Measurements from ENCODE around the gene PNMT.

The PNMT gene

GRCh38 chr17:39663688-39664580 is 4.3 kb upstream of the PNMT start:
- Histone ChIP-seq H3K27me3 (ENCODE audit: control insufficient read depth, insufficient read depth, low read length) (no peaks in the 10 kb centered on the region; the same call in 1 of the 2 replicates), H3K4me3 (ENCODE audit: low read length) (peak overlapping the region; percentile 11; the same call in 1 of the 2 replicates), H3K9me3 (ENCODE audit: control insufficient read depth, insufficient read depth, low read length) (no peaks in the 10 kb centered on the region), H3K36me3 (ENCODE audit: control insufficient read depth, insufficient read depth, low read length) (peaks cover 12% of the 10 kb centered on the region; the same call in 1 of the 2 replicates), H3K27ac (ENCODE audit: low read length) (no peak overlapping the region), H3K4me1 (ENCODE audit: control insufficient read depth, insufficient read depth, low read length) (peaks cover 25% of the 10 kb centered on the region)
- no peak for DNase-seq (ENCODE audit: low read depth, low spot score)
- no CpG with 5 or more reads among the region's 17 CpGs for WGBS (ENCODE audit: insufficient coverage, insufficient read length)

- H3K36me3 ChIP-seq (ENCODE audit: control insufficient read depth, insufficient read depth, low read length), result peaks cover 11% of the 10 kb centered on the region; the same call in 1 of the 2 replicates
- no peak within 1 kb of the TSS for H3K27ac ChIP-seq (ENCODE audit: low read length)
- no CpG with 5 or more reads among the region's 15 CpGs for WGBS (ENCODE audit: insufficient coverage, insufficient read length)
- H3K9me3 ChIP-seq (ENCODE audit: control insufficient read depth, insufficient read depth, low read length), result no peaks in the 10 kb centered on the region
- no peak within 1 kb of the TSS for H3K4me3 ChIP-seq (ENCODE audit: low read length)
- no peaks in the 10 kb centered on the region; the same call in 1 of the 2 replicates for H3K27me3 ChIP-seq (ENCODE audit: control insufficient read depth, insufficient read depth, low read length)
- no peak for DNase-seq (ENCODE audit: low read depth, low spot score)
- H3K4me1 ChIP-seq (ENCODE audit: control insufficient read depth, insufficient read depth, low read length), result peaks cover 25% of the 10 kb centered on the region
Observed at GRCh38 chr17:39664581-39665561, 3.4 kb upstream of the PNMT start, which contains the start of gene TCAP. TCAP (plus strand) TSS chr17:39665349; CDS start chr17:39665360, 11 bp downstream.

- H3K4me3 ChIP-seq (ENCODE audit: low read length), result no peak overlapping the region
- H3K27ac ChIP-seq (ENCODE audit: low read length), result no peak overlapping the region
- H3K9me3 ChIP-seq (ENCODE audit: control insufficient read depth, insufficient read depth, low read length), result no peaks in the 10 kb centered on the region
- no peak for DNase-seq (ENCODE audit: low read depth, low spot score)
- H3K4me1 ChIP-seq (ENCODE audit: control insufficient read depth, insufficient read depth, low read length), result peaks cover 25% of the 10 kb centered on the region
- H3K36me3 ChIP-seq (ENCODE audit: control insufficient read depth, insufficient read depth, low read length), result peaks cover 4% of the 10 kb centered on the region; the same call in 1 of the 2 replicates
- no peaks in the 10 kb centered on the region; the same call in 1 of the 2 replicates for H3K27me3 ChIP-seq (ENCODE audit: control insufficient read depth, insufficient read depth, low read length)
- no CpG with 5 or more reads among the region's 17 CpGs for WGBS (ENCODE audit: insufficient coverage, insufficient read length)
Observed at GRCh38 chr17:39665642-39666224, 2.5 kb upstream of the PNMT start.

- WGBS (ENCODE audit: insufficient coverage, insufficient read length), result no CpG with 5 or more reads among the region's 2 CpGs
- Histone ChIP-seq H3K27me3 (ENCODE audit: control insufficient read depth, insufficient read depth, low read length) (no peaks in the 10 kb centered on the region; the same call in 1 of the 2 replicates), H3K36me3 (ENCODE audit: control insufficient read depth, insufficient read depth, low read length) (no peaks in the 10 kb centered on the region; the same call in 1 of the 2 replicates), H3K4me1 (ENCODE audit: control insufficient read depth, insufficient read depth, low read length) (peaks cover 25% of the 10 kb centered on the region), H3K4me3 (ENCODE audit: low read length) (no peak overlapping the region), H3K27ac (ENCODE audit: low read length) (no peak overlapping the region), H3K9me3 (ENCODE audit: control insufficient read depth, insufficient read depth, low read length) (no peaks in the 10 kb centered on the region)
- DNase-seq (ENCODE audit: low read depth, low spot score), result no peak
Observed at GRCh38 chr17:39666231-39666600, 2.0 kb upstream of the PNMT start.

- H3K27me3 ChIP-seq (ENCODE audit: control insufficient read depth, insufficient read depth, low read length), result no peaks in the 10 kb centered on the region; the same call in 1 of the 2 replicates
- peaks cover 25% of the 10 kb centered on the region for H3K4me1 ChIP-seq (ENCODE audit: control insufficient read depth, insufficient read depth, low read length)
- no peaks in the 10 kb centered on the region for H3K36me3 ChIP-seq (ENCODE audit: control insufficient read depth, insufficient read depth, low read length)
- H3K9me3 ChIP-seq (ENCODE audit: control insufficient read depth, insufficient read depth, low read length), result no peaks in the 10 kb centered on the region
- no peak for DNase-seq (ENCODE audit: low read depth, low spot score)
- no peak overlapping the region for H3K4me3 ChIP-seq (ENCODE audit: low read length)
- WGBS (ENCODE audit: insufficient coverage, insufficient read length), result no CpG with 5 or more reads among the region's 11 CpGs
- no peak overlapping the region for H3K27ac ChIP-seq (ENCODE audit: low read length)
Observed at GRCh38 chr17:39666601-39667261, 1.5 kb upstream of the PNMT start.

- H3K36me3 ChIP-seq (ENCODE audit: control insufficient read depth, insufficient read depth, low read length), result no peaks in the 10 kb centered on the region
- peaks cover 25% of the 10 kb centered on the region for H3K4me1 ChIP-seq (ENCODE audit: control insufficient read depth, insufficient read depth, low read length)
- H3K27ac ChIP-seq (ENCODE audit: low read length), result no peak overlapping the region
- H3K27me3 ChIP-seq (ENCODE audit: control insufficient read depth, insufficient read depth, low read length), result no peaks in the 10 kb centered on the region; the same call in 1 of the 2 replicates
- WGBS (ENCODE audit: insufficient coverage, insufficient read length), result no CpG with 5 or more reads among the region's 49 CpGs
- H3K4me3 ChIP-seq (ENCODE audit: low read length), result peak overlapping the region; percentile 25; the same call in 1 of the 2 replicates
- DNase-seq (ENCODE audit: low read depth, low spot score), result no peak
- H3K9me3 ChIP-seq (ENCODE audit: control insufficient read depth, insufficient read depth, low read length), result no peaks in the 10 kb centered on the region
Observed at GRCh38 chr17:39667262-39667944, 850 bp upstream of the PNMT start.

- H3K36me3 ChIP-seq (ENCODE audit: control insufficient read depth, insufficient read depth, low read length), result no peaks in the 10 kb centered on the region
- WGBS (ENCODE audit: insufficient coverage, insufficient read length), result no CpG with 5 or more reads among the region's 23 CpGs
- DNase-seq (ENCODE audit: low read depth, low spot score), result no peak
- no peak overlapping the region for H3K4me3 ChIP-seq (ENCODE audit: low read length)
- H3K9me3 ChIP-seq (ENCODE audit: control insufficient read depth, insufficient read depth, low read length), result no peaks in the 10 kb centered on the region
- H3K27ac ChIP-seq (ENCODE audit: low read length), result no peak overlapping the region
- H3K4me1 ChIP-seq (ENCODE audit: control insufficient read depth, insufficient read depth, low read length), result peaks cover 10% of the 10 kb centered on the region
- H3K27me3 ChIP-seq (ENCODE audit: control insufficient read depth, insufficient read depth, low read length), result no peaks in the 10 kb centered on the region; the same call in 1 of the 2 replicates
Observed at GRCh38 chr17:39669897-39670735, 1.9 kb downstream of the PNMT start.

GRCh38 chr17:39670746-39671145 is 2.5 kb downstream of the PNMT start:
- no peaks in the 10 kb centered on the region; the same call in 1 of the 2 replicates for H3K27me3 ChIP-seq (ENCODE audit: control insufficient read depth, insufficient read depth, low read length)
- H3K4me3 ChIP-seq (ENCODE audit: low read length), result no peak overlapping the region
- H3K4me1 ChIP-seq (ENCODE audit: control insufficient read depth, insufficient read depth, low read length), result peaks cover 10% of the 10 kb centered on the region
- no peaks in the 10 kb centered on the region for H3K9me3 ChIP-seq (ENCODE audit: control insufficient read depth, insufficient read depth, low read length)
- no peaks in the 10 kb centered on the region for H3K36me3 ChIP-seq (ENCODE audit: control insufficient read depth, insufficient read depth, low read length)
- no peak overlapping the region for H3K27ac ChIP-seq (ENCODE audit: low read length)
- DNase-seq (ENCODE audit: low read depth, low spot score), result no peak
- WGBS (ENCODE audit: insufficient coverage, insufficient read length), result no CpG with 5 or more reads among the region's 4 CpGs

Data from iPS DF 6.9 (cell line).